Keratinocyte (primary cell): Measurements from ENCODE around the gene PHF12. TPM values are rescaled to one million over a fixed set of nuclear protein-coding genes. Genes with fewer than 3 reads are reported as not detected.

Experiments
- DNase-seq: peaks from one replicate; pipeline ENCODE4 v3.0.0-alpha.2; 2011; ENCODE audit warnings: low read depth, missing footprints, low spot score
- FAIRE-seq: peaks from 2 replicates; lab custom pipeline; 2011; peaks lifted over from hg19 to GRCh38; lab: Jason Lieb, UNC
- H2AFZ ChIP-seq: 2 replicates; pipeline ENCODE4 v1.6.0; 2012; ENCODE audit warnings: low read length, control low read depth, inconsistent platforms; ENCODE audit not compliant: control insufficient read depth
- H3K27ac ChIP-seq: 2 replicates; pipeline ENCODE4 v1.5.1; 2011; ENCODE audit warnings: low read length; ENCODE audit not compliant: control insufficient read depth, insufficient read depth
- H3K27me3 ChIP-seq: 3 replicates; pipeline ENCODE4 v1.6.0; 2011; ENCODE audit warnings: low read length; ENCODE audit not compliant: control insufficient read depth, insufficient read depth; ENCODE audit errors: extremely low read depth
- H3K36me3 ChIP-seq, 2 experiments: 2 replicates in 1 of 2; 3 replicates in 1 of 2; pipeline ENCODE4 v1.5.1; 2011; ENCODE audit warnings: low read length in 2 of 2, mild to moderate bottlenecking in 1 of 2; ENCODE audit not compliant: control insufficient read depth in 2 of 2, insufficient read depth in 2 of 2; ENCODE audit errors: extremely low read depth in 1 of 2
- H3K4me1 ChIP-seq: 3 replicates; pipeline ENCODE4 v1.5.1; 2011; ENCODE audit warnings: low read length; ENCODE audit not compliant: control insufficient read depth, insufficient read depth; ENCODE audit errors: extremely low read depth
- H3K4me2 ChIP-seq: 3 replicates; pipeline ENCODE4 v1.6.0; 2011; ENCODE audit warnings: low read depth, low read length; ENCODE audit not compliant: control insufficient read depth, insufficient read depth; ENCODE audit errors: extremely low read depth
- H3K4me3 ChIP-seq, 3 experiments: fragments of 200-600 bp in 1 of 3; sonication (generic) in 1 of 3; 2 replicates in 2 of 3; 3 replicates in 1 of 3; pipeline ENCODE4 v1.5.1; 2011 to 2016; ENCODE audit warnings: low read length in 3 of 3, mild to moderate bottlenecking in 3 of 3, control low read depth in 2 of 3, inconsistent platforms in 1 of 3, low read depth in 1 of 3, mixed read lengths in 1 of 3, mixed run types in 1 of 3, moderate library complexity in 1 of 3; ENCODE audit not compliant: control insufficient read depth in 2 of 3, insufficient read depth in 2 of 3; ENCODE audit errors: extremely low read depth in 1 of 3
- H3K79me2 ChIP-seq: 2 replicates; pipeline ENCODE4 v1.6.0; 2012; ENCODE audit warnings: low read length; ENCODE audit not compliant: control insufficient read depth, insufficient read depth
- H3K9ac ChIP-seq: 3 replicates; pipeline ENCODE4 v1.6.0; 2011; ENCODE audit warnings: low read length; ENCODE audit not compliant: control insufficient read depth, insufficient read depth; ENCODE audit errors: extremely low read depth
- H3K9me1 ChIP-seq: 3 replicates; pipeline ENCODE4 v1.6.0; 2011; ENCODE audit warnings: low read length; ENCODE audit not compliant: control insufficient read depth, insufficient read depth; ENCODE audit errors: extremely low read depth
- H3K9me3 ChIP-seq: 2 replicates; pipeline ENCODE4 v1.5.1; 2012; ENCODE audit warnings: low read depth, low read length; ENCODE audit not compliant: control insufficient read depth
- H4K20me1 ChIP-seq: 3 replicates; pipeline ENCODE4 v1.6.0; 2011; ENCODE audit warnings: low read length; ENCODE audit not compliant: control insufficient read depth, insufficient read depth; ENCODE audit errors: extremely low read depth
- CTCF ChIP-seq, 3 experiments: IDR thresholded peaks in 1 of 3; conservative IDR thresholded peaks in 1 of 3; optimal IDR thresholded peaks in 1 of 3; 2 replicates in 2 of 3; 3 replicates in 1 of 3; pipeline versions ENCODE3 to v1.5.1; 2011; ENCODE audit warnings: low read length in 3 of 3, mild to moderate bottlenecking in 3 of 3, moderate library complexity in 2 of 3, control low read depth in 1 of 3, inconsistent platforms in 1 of 3; ENCODE audit not compliant: insufficient read depth in 2 of 3; ENCODE audit errors: extremely low read depth in 1 of 3
- EZH2 ChIP-seq: IDR thresholded peaks from one replicate; pipeline ENCODE4 v1.6.1; 2012; ENCODE audit warnings: inconsistent platforms, mild to moderate bottlenecking, low read length, moderate library complexity
- dilution Hi-C: fragments of 300-500 bp; cut with MboI; formaldehyde crosslinking; loops from one replicate; pipeline ENCODE4 v1.7.0; 2020; ENCODE audit warnings: low sequenced_read_pairs; ENCODE audit not compliant: extremely low pct_ligation_motif_present
- polyA plus RNA-seq, 5 experiments: library from polyadenylated mRNA; depleted of rRNA in 3 of 5; stranded (reverse) in 3 of 5; stranded (forward) in 1 of 5; unstranded in 1 of 5; fragments of >200 nt; gene quantifications; 1 replicate in 1 of 5; 2 replicates in 3 of 5; 3 replicates in 1 of 5; pipeline versions ENCODE4 v1.2.1 to v1.2.3, GENCODE V29; 2011 to 2012; ENCODE audit warnings: missing spikeins in 2 of 5, low read depth in 1 of 5, low replicate concordance in 1 of 5

The PHF12 gene
- polyA plus RNA-seq, 1 donor (not counting 4 experiments of a cell fraction or from before 2014, with no cell fraction given), result 9.6 TPM

- peaks cover 2% of the 10 kb centered on the region for H4K20me1 ChIP-seq
- dilution Hi-C loops, result no loop called here
- H3K4me3 ChIP-seq, result no peak overlapping the region
- no peaks in the 10 kb centered on the region for H3K79me2 ChIP-seq
- no peaks in the 10 kb centered on the region for H3K4me1 ChIP-seq
- TF ChIP-seq CTCF (optimal IDR thresholded peaks at IDR 0.05 in 1 of 3, IDR thresholded peaks at IDR 0.05 in 1 of 3, conservative IDR thresholded peaks at IDR 0.05 in 1 of 3; ENCODE audit: extremely low read depth in 1 of 3, insufficient read depth in 2 of 3, low read length in 3 of 3), result no peak
- TF ChIP-seq EZH2, result no peak
- H3K9me1 ChIP-seq, result no peaks in the 10 kb centered on the region
- no peak for DNase-seq
- peaks cover 48% of the 10 kb centered on the region for H3K27me3 ChIP-seq
- H3K27ac ChIP-seq, result no peak overlapping the region
- no peak overlapping the region for H2AFZ ChIP-seq
- no peak overlapping the region for H3K4me2 ChIP-seq
- H3K36me3 ChIP-seq, result no peaks in the 10 kb centered on the region
- no peak for FAIRE-seq
- no peak overlapping the region for H3K9ac ChIP-seq
- H3K9me3 ChIP-seq, result no peaks in the 10 kb centered on the region
These were observed 26.5 kb upstream of the PHF12 start for GRCh38 chr17:28977659-28978355.

- dilution Hi-C loops, result no loop called here
- TF ChIP-seq CTCF (optimal IDR thresholded peaks at IDR 0.05 in 1 of 3, IDR thresholded peaks at IDR 0.05 in 1 of 3, conservative IDR thresholded peaks at IDR 0.05 in 1 of 3; ENCODE audit: extremely low read depth in 1 of 3, insufficient read depth in 2 of 3, low read length in 3 of 3) (no peak), EZH2 (no peak)
- Histone ChIP-seq H3K27me3 (peaks cover 51% of the 10 kb centered on the region), H3K9me1 (no peaks in the 10 kb centered on the region), H4K20me1 (peaks cover 2% of the 10 kb centered on the region), H3K4me3 (no peak overlapping the region), H3K4me1 (no peaks in the 10 kb centered on the region), H3K36me3 (no peaks in the 10 kb centered on the region), H3K9me3 (no peaks in the 10 kb centered on the region), H3K27ac (no peak overlapping the region), H3K9ac (no peak overlapping the region), H3K79me2 (no peaks in the 10 kb centered on the region), H3K4me2 (no peak overlapping the region), H2AFZ (no peak overlapping the region)
- FAIRE-seq (no peak), DNase-seq (no peak)
These were observed 24.3 kb upstream of the PHF12 start for GRCh38 chr17:28975646-28976045.
